ENCODE results near the gene NUCKS1. TPM values are rescaled to one million over a fixed set of nuclear protein-coding genes. Genes with fewer than 3 reads are reported as not detected.
A peak's percentile ranks its signal among the peaks of the same experiment; 100 is the strongest.

The NUCKS1 gene
- total RNA-seq, 1 experiment from 2014 or later: 319 TPM

- TF ChIP-seq CTCF (conservative IDR thresholded peaks at IDR 0.05) (no peak), EZH2 (IDR thresholded peaks at IDR 0.05; ENCODE audit: low read depth) (no peak)
- no peaks in the 10 kb centered on the region for H4K20me1 ChIP-seq (ENCODE audit: insufficient read depth)
- ChIA-PET POLR2A (ENCODE audit: unreplicated experiment) (interaction anchor here (0.7 kb wide), 1 partner anchor 36 kb away, joined by 3 read pairs; no protein-coding TSS in a partner anchor), CTCF (no interaction called here)
- H3K79me2 ChIP-seq (ENCODE audit: low read depth): peaks cover 81% of the 10 kb centered on the region
- H3K27ac ChIP-seq: peak overlapping the region; percentile 45
- no peaks in the 10 kb centered on the region for H3K9me2 ChIP-seq (ENCODE audit: insufficient read depth)
- peaks cover 62% of the 10 kb centered on the region for H3F3A ChIP-seq (ENCODE audit: insufficient read depth, low read depth)
- peak overlapping the region; percentile 33; the same call in 1 of the 2 replicates for H3K4me3 ChIP-seq
- peak in 1 of 2 experiments; percentile 54 for DNase-seq
- H3K4me2 ChIP-seq: peak overlapping the region; percentile 72
- H3K36me3 ChIP-seq (ENCODE audit: low read depth): 0 out of 2 replicates have a peak, but pooled peaks cover 10% of the 10 kb centered on the region
- intact Hi-C loops (cut with micrococcal nuclease; ENCODE audit: unreplicated experiment): no loop called here
- H2AFZ ChIP-seq: no peak overlapping the region
- no peaks in the 10 kb centered on the region for H3K9me3 ChIP-seq (ENCODE audit: insufficient read depth, low read depth)
- BruUV-seq (replicated peaks): no TSS peak
- no peaks in the 10 kb centered on the region for H3K27me3 ChIP-seq (ENCODE audit: insufficient read depth, low read depth)
- peaks cover 99% of the 10 kb centered on the region for H3K4me1 ChIP-seq (replicated peaks; ENCODE audit: insufficient read depth)
Observed at GRCh38 chr1:205667909-205668643, 81.9 kb downstream of the NUCKS1 start.

GRCh38 chr1:205666372-205667166, 83.4 kb downstream of the NUCKS1 start:
- TF ChIP-seq EZH2 (IDR thresholded peaks at IDR 0.05; ENCODE audit: low read depth) (no peak), CTCF (conservative IDR thresholded peaks at IDR 0.05) (no peak)
- Histone ChIP-seq H3K36me3 (ENCODE audit: low read depth) (0 out of 2 replicates have a peak, but pooled peaks cover 16% of the 10 kb centered on the region), H3K9me3 (ENCODE audit: insufficient read depth, low read depth) (no peaks in the 10 kb centered on the region), H2AFZ (no peak overlapping the region), H3K79me2 (ENCODE audit: low read depth) (peaks cover 70% of the 10 kb centered on the region), H3F3A (ENCODE audit: insufficient read depth, low read depth) (peaks cover 48% of the 10 kb centered on the region), H3K27ac (peak overlapping the region; percentile 90), H3K9me2 (ENCODE audit: insufficient read depth) (no peaks in the 10 kb centered on the region), H3K4me2 (peak overlapping the region; percentile 96), H3K4me1 (replicated peaks; ENCODE audit: insufficient read depth) (peaks cover 98% of the 10 kb centered on the region), H3K27me3 (ENCODE audit: insufficient read depth, low read depth) (no peaks in the 10 kb centered on the region), H4K20me1 (ENCODE audit: insufficient read depth) (no peaks in the 10 kb centered on the region), H3K4me3 (no peak overlapping the region; the same call in 1 of the 2 replicates)
- no TSS peak for BruUV-seq (replicated peaks)
- DNase-seq: no peak
- POLR2A ChIA-PET (ENCODE audit: unreplicated experiment): no interaction called here
- intact Hi-C loops (cut with micrococcal nuclease; ENCODE audit: unreplicated experiment): no loop called here
- CTCF ChIA-PET: interaction anchor here (0.6 kb wide), 1 partner anchor 9 kb away, joined by 11 read pairs; no protein-coding TSS in a partner anchor

- Histone ChIP-seq H3K4me2 (peak overlapping the region; percentile 96), H3K4me1 (replicated peaks; ENCODE audit: insufficient read depth) (peaks cover 89% of the 10 kb centered on the region), H3K27ac (peak overlapping the region; percentile 90), H3K27me3 (ENCODE audit: insufficient read depth, low read depth) (no peaks in the 10 kb centered on the region), H3K36me3 (ENCODE audit: low read depth) (0 out of 2 replicates have a peak, but pooled peaks cover 16% of the 10 kb centered on the region), H4K20me1 (ENCODE audit: insufficient read depth) (no peaks in the 10 kb centered on the region), H3F3A (ENCODE audit: insufficient read depth, low read depth) (peaks cover 44% of the 10 kb centered on the region), H3K79me2 (ENCODE audit: low read depth) (peaks cover 58% of the 10 kb centered on the region), H3K9me3 (ENCODE audit: insufficient read depth, low read depth) (no peaks in the 10 kb centered on the region), H3K4me3 (peak overlapping the region; percentile 47; the same call in 1 of the 2 replicates), H2AFZ (no peak overlapping the region), H3K9me2 (ENCODE audit: insufficient read depth) (no peaks in the 10 kb centered on the region)
- intact Hi-C loops (cut with micrococcal nuclease; ENCODE audit: unreplicated experiment): loop anchor here (2.0 kb wide), 1 partner anchor 311 kb away; no protein-coding TSS in a partner anchor
- ChIA-PET CTCF (no interaction called here), POLR2A (ENCODE audit: unreplicated experiment) (no interaction called here)
- no peak for TF ChIP-seq CTCF (conservative IDR thresholded peaks at IDR 0.05)
- no peak for TF ChIP-seq EZH2 (IDR thresholded peaks at IDR 0.05; ENCODE audit: low read depth)
- BruUV-seq (replicated peaks): no TSS peak
- peak in 1 of 2 experiments; percentile 61 for DNase-seq
Observed at GRCh38 chr1:205665201-205666045, 84.6 kb downstream of the NUCKS1 start.

All from PC-9 (cell line).